Endothelial cell of umbilical vein (primary cell): ENCODE measurements around the gene GARIN5B. TPM values are rescaled to one million over a fixed set of nuclear protein-coding genes. Genes with fewer than 3 reads are reported as not detected.
"Not testable (repeated sequence)": the region's sequence is repeated elsewhere in the genome, so short reads cannot be mapped to it uniquely, and the experiment has no call there.

Experiments used
- BruUV-seq: library from RNA; stranded (reverse); fragments of 400-500 nt; replicated peaks from 2 replicates; lab custom pipeline; 2021; lab: Mats Ljungman, UMichigan
- CTCF ChIA-PET: fragments of 300-600, 350-600 bp; sonication (Branson Sonifier 250); formaldehyde crosslinking; loops from one replicate; lab custom pipeline; 2021; ENCODE audit warnings: antibody characterized with exemption, inconsistent platforms; lab: Charles Lee
- POLR2A ChIA-PET: fragments of 300-600, 350-600 bp; sonication (Branson Sonifier 250); formaldehyde crosslinking; loops from one replicate; lab custom pipeline; 2021; ENCODE audit warnings: antibody characterized with exemption, inconsistent platforms; lab: Charles Lee
- DNase-seq: peaks from one replicate; pipeline ENCODE4 v3.0.0-alpha.2; 2011; ENCODE audit warnings: low read depth, low spot score
- FAIRE-seq: peaks from 2 replicates; lab custom pipeline; 2011; peaks lifted over from hg19 to GRCh38; lab: Jason Lieb, UNC
- H2AFZ ChIP-seq: 2 replicates; pipeline ENCODE4 v1.6.0; 2012; ENCODE audit warnings: low read depth, low read length, control low read depth, inconsistent platforms
- H3K27ac ChIP-seq: 2 replicates; pipeline ENCODE4 v1.5.1; 2011; ENCODE audit warnings: low read depth, mild to moderate bottlenecking, control low read depth, low read length, moderate library complexity; ENCODE audit not compliant: insufficient read depth
- H3K27me3 ChIP-seq, 2 experiments: 2 replicates each; pipeline versions ENCODE4 v1.6.0 to v1.6.1; 2011; ENCODE audit warnings: low read length in 2 of 2, mixed read lengths in 1 of 2; ENCODE audit not compliant: control insufficient read depth in 2 of 2, insufficient read depth in 2 of 2
- H3K36me3 ChIP-seq, 2 experiments: 2 replicates in 1 of 2; 3 replicates in 1 of 2; pipeline ENCODE4 v1.5.1; 2011; ENCODE audit warnings: low read length in 2 of 2, mild to moderate bottlenecking in 1 of 2, moderate library complexity in 1 of 2; ENCODE audit not compliant: control insufficient read depth in 2 of 2, insufficient read depth in 2 of 2; ENCODE audit errors: extremely low read depth in 1 of 2
- H3K4me1 ChIP-seq: 3 replicates; pipeline ENCODE4 v1.5.1; 2011; ENCODE audit warnings: mild to moderate bottlenecking, low read length; ENCODE audit not compliant: control insufficient read depth, insufficient read depth; ENCODE audit errors: extremely low read depth
- H3K4me2 ChIP-seq: 2 replicates; pipeline ENCODE4 v1.6.1; 2011; ENCODE audit warnings: low read length, control low read depth, mixed read lengths; ENCODE audit not compliant: insufficient read depth
- H3K4me3 ChIP-seq, 3 experiments: fragments of 200-600 bp in 1 of 3; sonication (generic), shearing (Covaris generic) in 1 of 3; replicated peaks in 1 of 3; 2 replicates each; pipeline ENCODE4 v1.5.1; 2011 to 2016; ENCODE audit warnings: control low read depth in 3 of 3, low read length in 3 of 3, mild to moderate bottlenecking in 2 of 3, inconsistent platforms in 1 of 3, low read depth in 1 of 3, moderate library complexity in 1 of 3; ENCODE audit not compliant: insufficient read depth in 1 of 3
- H3K79me2 ChIP-seq: 2 replicates; pipeline ENCODE4 v1.6.0; 2012; ENCODE audit warnings: low read length, inconsistent platforms; ENCODE audit not compliant: control insufficient read depth, insufficient read depth
- H3K9ac ChIP-seq: replicated peaks from 2 replicates; pipeline ENCODE3; 2011; ENCODE audit warnings: low read length, control low read depth; ENCODE audit not compliant: insufficient read depth; ENCODE audit errors: extremely low read depth
- H3K9me1 ChIP-seq: replicated peaks from 3 replicates; pipeline ENCODE4 v1.6.0; 2011; ENCODE audit warnings: mild to moderate bottlenecking, low read length; ENCODE audit not compliant: control insufficient read depth, insufficient read depth; ENCODE audit errors: extremely low read depth
- H3K9me3 ChIP-seq: replicated peaks from 2 replicates; pipeline ENCODE4 v1.5.1; 2012; ENCODE audit warnings: low read length, inconsistent platforms; ENCODE audit not compliant: control insufficient read depth, insufficient read depth
- H4K20me1 ChIP-seq: replicated peaks from 2 replicates; pipeline ENCODE3; 2011; ENCODE audit warnings: mild to moderate bottlenecking, low read length; ENCODE audit not compliant: control insufficient read depth, insufficient read depth; ENCODE audit errors: extremely low read depth
- EZH2 ChIP-seq: IDR thresholded peaks from 2 replicates; pipeline ENCODE4 v1.6.1; 2012; ENCODE audit warnings: borderline replicate concordance, low read depth, mild to moderate bottlenecking, moderate library complexity, low read length, inconsistent platforms; ENCODE audit not compliant: severe bottlenecking
- FOS ChIP-seq: IDR thresholded peaks from 2 replicates; pipeline ENCODE4 v1.6.1; 2011; ENCODE audit warnings: mild to moderate bottlenecking, low read length, moderate library complexity, borderline replicate concordance; ENCODE audit not compliant: insufficient read depth
- GATA2 ChIP-seq: IDR thresholded peaks from 2 replicates; pipeline ENCODE4 v1.7.0; 2011; ENCODE audit warnings: low read depth, mild to moderate bottlenecking, moderate library complexity, mixed read lengths, low read length; ENCODE audit not compliant: insufficient read length, insufficient read depth
- JUN ChIP-seq: IDR thresholded peaks from 2 replicates; pipeline ENCODE4 v1.6.1; 2011; ENCODE audit warnings: borderline replicate concordance, low read depth; ENCODE audit not compliant: insufficient read length, insufficient read depth
- MYC ChIP-seq: IDR thresholded peaks from one replicate; pipeline ENCODE4 v1.6.1; 2011; ENCODE audit warnings: mild to moderate bottlenecking, low read depth, low read length
- POLR2A ChIP-seq: IDR thresholded peaks from 2 replicates; pipeline ENCODE4 v1.6.1; 2012; ENCODE audit warnings: low read depth, mild to moderate bottlenecking, control low read depth, low read length
- POLR2AphosphoS5 ChIP-seq: IDR thresholded peaks from 2 replicates; pipeline ENCODE4 v1.6.1; 2012; ENCODE audit warnings: low read depth, mild to moderate bottlenecking, control low read depth, low read length, moderate library complexity; ENCODE audit not compliant: insufficient read depth
- dilution Hi-C: fragments of 300-500 bp; cut with MboI; formaldehyde crosslinking; loops from one replicate; pipeline ENCODE4 v1.15.0; 2019; ENCODE audit warnings: low sequenced_read_pairs; ENCODE audit not compliant: extremely low pct_ligation_motif_present
- intact Hi-C: fragments of 100-400 bp; cut with micrococcal nuclease; formaldehyde crosslinking; loops from one replicate; pipeline ENCODE4 v1.10.0; 2022
- polyA plus RNA-seq, 4 experiments: library from polyadenylated mRNA; depleted of rRNA in 3 of 4; stranded (reverse) in 3 of 4; unstranded in 1 of 4; fragments of >200 nt; gene quantifications; 2 replicates each; pipeline versions ENCODE4 v1.2.1 to v1.2.3, GENCODE V29; 2011 to 2012; ENCODE audit warnings: missing spikeins in 1 of 4
- total RNA-seq: library from RNA; stranded (reverse); gene quantifications from 2 replicates; pipeline ENCODE4 v1.2.3, GENCODE V29; 2021
- TF ChIP-seq, protein P1 (sequence below): IDR thresholded peaks from 2 replicates; pipeline ENCODE4 v1.6.1; 2011; ENCODE audit not compliant: insufficient read depth, insufficient read length
- TF ChIP-seq, protein P2 (sequence below), 2 donors: IDR thresholded peaks; 1 replicate in 1 of 2; 2 replicates in 1 of 2; pipeline ENCODE4 v1.5.1; 2011; ENCODE audit warnings: low read length in 2 of 2, mild to moderate bottlenecking in 2 of 2, moderate library complexity in 2 of 2, control low read depth in 1 of 2, inconsistent platforms in 1 of 2, low read depth in 1 of 2; ENCODE audit not compliant: insufficient read depth in 1 of 2; ENCODE audit errors: extremely low read depth in 1 of 2

The GARIN5B gene
- total and polyA plus RNA-seq, 2 donors (not counting 3 experiments of a cell fraction or from before 2014, with no cell fraction given): not detected

DNA sequence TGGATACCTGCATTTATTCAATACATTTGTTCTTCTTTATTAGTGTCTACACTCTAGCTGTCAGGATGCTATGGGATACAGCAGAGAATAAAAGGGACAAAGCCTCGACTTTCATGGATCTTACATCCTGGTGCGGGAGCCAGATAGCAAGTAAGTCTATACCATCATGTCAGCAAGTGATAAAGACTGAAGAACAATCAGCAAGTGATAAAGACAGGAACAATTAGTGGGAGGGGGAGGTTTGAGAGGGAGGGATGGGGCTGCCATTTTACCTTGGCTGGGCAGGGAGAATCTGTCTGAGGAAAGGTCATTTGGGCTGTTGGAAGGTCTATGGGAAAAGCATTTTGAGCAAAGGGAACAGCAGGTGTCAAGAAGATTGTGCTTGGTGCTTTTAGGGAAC is 47.1 kb upstream of the GARIN5B start:
- no peaks in the 10 kb centered on the region for H3K9me3 ChIP-seq
- DNase-seq (no peak), FAIRE-seq (no peak)
- TF ChIP-seq, protein P1, sequence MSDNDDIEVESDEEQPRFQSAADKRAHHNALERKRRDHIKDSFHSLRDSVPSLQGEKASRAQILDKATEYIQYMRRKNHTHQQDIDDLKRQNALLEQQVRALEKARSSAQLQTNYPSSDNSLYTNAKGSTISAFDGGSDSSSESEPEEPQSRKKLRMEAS: no peak
- TF ChIP-seq POLR2AphosphoS5 (no peak), FOS (no peak), JUN (no peak), GATA2 (no peak), EZH2 (no peak), MYC (no peak), POLR2A (no peak)
- TF ChIP-seq, protein P2, sequence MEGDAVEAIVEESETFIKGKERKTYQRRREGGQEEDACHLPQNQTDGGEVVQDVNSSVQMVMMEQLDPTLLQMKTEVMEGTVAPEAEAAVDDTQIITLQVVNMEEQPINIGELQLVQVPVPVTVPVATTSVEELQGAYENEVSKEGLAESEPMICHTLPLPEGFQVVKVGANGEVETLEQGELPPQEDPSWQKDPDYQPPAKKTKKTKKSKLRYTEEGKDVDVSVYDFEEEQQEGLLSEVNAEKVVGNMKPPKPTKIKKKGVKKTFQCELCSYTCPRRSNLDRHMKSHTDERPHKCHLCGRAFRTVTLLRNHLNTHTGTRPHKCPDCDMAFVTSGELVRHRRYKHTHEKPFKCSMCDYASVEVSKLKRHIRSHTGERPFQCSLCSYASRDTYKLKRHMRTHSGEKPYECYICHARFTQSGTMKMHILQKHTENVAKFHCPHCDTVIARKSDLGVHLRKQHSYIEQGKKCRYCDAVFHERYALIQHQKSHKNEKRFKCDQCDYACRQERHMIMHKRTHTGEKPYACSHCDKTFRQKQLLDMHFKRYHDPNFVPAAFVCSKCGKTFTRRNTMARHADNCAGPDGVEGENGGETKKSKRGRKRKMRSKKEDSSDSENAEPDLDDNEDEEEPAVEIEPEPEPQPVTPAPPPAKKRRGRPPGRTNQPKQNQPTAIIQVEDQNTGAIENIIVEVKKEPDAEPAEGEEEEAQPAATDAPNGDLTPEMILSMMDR (IDR thresholded peaks at IDR 0.05; ENCODE audit: extremely low read depth in 1 of 2, insufficient read depth in 1 of 2, low read depth in 1 of 2, low read length in 2 of 2): no peak
- H3K79me2 ChIP-seq: peaks cover 23% of the 10 kb centered on the region
- H3K4me3 ChIP-seq: no peak overlapping the region
- no TSS peak for BruUV-seq
- intact Hi-C loops (no loop called here), dilution Hi-C loops (no loop called here)
- H3K36me3 ChIP-seq: no peaks in the 10 kb centered on the region
- H3K4me1 ChIP-seq: peaks cover 13% of the 10 kb centered on the region
- H3K27me3 ChIP-seq: peaks cover 2 to 5% of the 10 kb centered on the region in 2 experiments
- H2AFZ ChIP-seq: no peak overlapping the region
- ChIA-PET CTCF (no interaction called here), POLR2A (no interaction called here)
- no peak overlapping the region for H3K27ac ChIP-seq
- H4K20me1 ChIP-seq: no peaks in the 10 kb centered on the region
- no peak overlapping the region for H3K4me2 ChIP-seq
- no peaks in the 10 kb centered on the region for H3K9me1 ChIP-seq
- H3K9ac ChIP-seq: no peak overlapping the region

DNA sequence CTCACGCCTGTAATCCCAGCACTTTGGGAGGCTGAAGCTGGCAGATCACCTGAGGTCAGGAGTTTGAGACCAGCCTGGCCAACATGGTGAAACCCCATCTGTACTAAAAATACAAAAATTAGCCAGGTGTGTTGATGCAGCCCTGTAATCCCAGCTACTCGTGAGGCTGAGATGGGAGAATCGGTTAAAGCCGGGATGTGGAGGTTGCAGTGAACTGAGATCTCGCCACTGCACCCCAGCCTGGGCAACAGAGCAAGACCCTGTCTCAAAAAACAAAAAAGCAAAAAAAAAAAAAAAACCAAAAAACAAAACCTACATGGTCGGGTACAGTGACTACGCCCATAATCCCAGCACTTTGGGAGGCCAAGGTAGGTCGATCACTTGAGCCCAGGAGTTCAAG is 46.1 kb upstream of the GARIN5B start:
- BruUV-seq, FAIRE-seq, H4K20me1 ChIP-seq, H3K27ac ChIP-seq, POLR2A ChIA-PET, H3K9me1 ChIP-seq, H3K9ac ChIP-seq, DNase-seq, dilution Hi-C loops, H3K4me2 ChIP-seq, H3K9me3 ChIP-seq, H3K27me3 ChIP-seq, H3K36me3 ChIP-seq, H2AFZ ChIP-seq, H3K4me3 ChIP-seq: not testable (repeated sequence)
- Histone ChIP-seq H3K79me2 (peaks cover 30% of the 10 kb centered on the region), H3K4me1 (peaks cover 13% of the 10 kb centered on the region)
- intact Hi-C loops: loop anchor here (2.0 kb wide), 2 partner anchors 52 to 268 kb away; partner anchors contain the start of gene ISOC2
- CTCF ChIA-PET: interaction anchor here (0.7 to 0.9 kb wide), 2 partner anchors 10 to 95 kb away, joined by 3 to 4 read pairs; no protein-coding TSS in a partner anchor
